Activated CD8-positive, alpha-beta memory T cell treated with anti-CD3 and anti-CD28 coated beads for 48 hours (primary cell): Measurements from ENCODE around the gene MEF2D.

Experiments
- DNase-seq, 3 experiments: peaks; one replicate each; pipeline ENCODE4 v3.0.0-alpha.2; 2020; ENCODE audit warnings: low read depth in 2 of 3, low spot score in 2 of 3

MEF2D gene

GRCh38 chr1:156489166-156489934 lies 11.2 kb downstream of the MEF2D start:
- DNase-seq: no peak

GRCh38 chr1:156488566-156489165 lies 11.9 kb downstream of the MEF2D start:
- no peak for DNase-seq

- no peak for DNase-seq
Observed at GRCh38 chr1:156487862-156488261, 12.7 kb downstream of the MEF2D start.

GRCh38 chr1:156486421-156487344 lies 13.9 kb downstream of the MEF2D start:
- no peak for DNase-seq

- DNase-seq: no peak
Observed at GRCh38 chr1:156485984-156486383, 14.6 kb downstream of the MEF2D start.

GRCh38 chr1:156484480-156485058 lies 16.0 kb downstream of the MEF2D start:
- DNase-seq: no peak

GRCh38 chr1:156483397-156483796 lies 17.2 kb downstream of the MEF2D start:
- no peak for DNase-seq

GRCh38 chr1:156482276-156482675 lies 18.3 kb downstream of the MEF2D start:
- DNase-seq: no peak

GRCh38 chr1:156481527-156481926 lies 19.0 kb downstream of the MEF2D start:
- DNase-seq: no peak

GRCh38 chr1:156480411-156481192 lies 20.0 kb downstream of the MEF2D start:
- DNase-seq: peak in 1 of 3 experiments; percentile 47

- DNase-seq: no peak
Observed at GRCh38 chr1:156480016-156480370, 20.6 kb downstream of the MEF2D start.

GRCh38 chr1:156479093-156480015 lies 21.2 kb downstream of the MEF2D start:
- DNase-seq: no peak

- no peak for DNase-seq
Observed at GRCh38 chr1:156478250-156478627, 22.3 kb downstream of the MEF2D start.

- no peak for DNase-seq
Observed at GRCh38 chr1:156477526-156478249, 22.9 kb downstream of the MEF2D start.

GRCh38 chr1:156476501-156477298 lies 23.9 kb downstream of the MEF2D start:
- DNase-seq: no peak

- DNase-seq: no peak
Observed at GRCh38 chr1:156475568-156476500, 24.7 kb downstream of the MEF2D start.

- no peak for DNase-seq
Observed at GRCh38 chr1:156474966-156475365, 25.6 kb downstream of the MEF2D start.
